ENCODE measurements around the gene PDE4D.

Gene PDE4D

DNA sequence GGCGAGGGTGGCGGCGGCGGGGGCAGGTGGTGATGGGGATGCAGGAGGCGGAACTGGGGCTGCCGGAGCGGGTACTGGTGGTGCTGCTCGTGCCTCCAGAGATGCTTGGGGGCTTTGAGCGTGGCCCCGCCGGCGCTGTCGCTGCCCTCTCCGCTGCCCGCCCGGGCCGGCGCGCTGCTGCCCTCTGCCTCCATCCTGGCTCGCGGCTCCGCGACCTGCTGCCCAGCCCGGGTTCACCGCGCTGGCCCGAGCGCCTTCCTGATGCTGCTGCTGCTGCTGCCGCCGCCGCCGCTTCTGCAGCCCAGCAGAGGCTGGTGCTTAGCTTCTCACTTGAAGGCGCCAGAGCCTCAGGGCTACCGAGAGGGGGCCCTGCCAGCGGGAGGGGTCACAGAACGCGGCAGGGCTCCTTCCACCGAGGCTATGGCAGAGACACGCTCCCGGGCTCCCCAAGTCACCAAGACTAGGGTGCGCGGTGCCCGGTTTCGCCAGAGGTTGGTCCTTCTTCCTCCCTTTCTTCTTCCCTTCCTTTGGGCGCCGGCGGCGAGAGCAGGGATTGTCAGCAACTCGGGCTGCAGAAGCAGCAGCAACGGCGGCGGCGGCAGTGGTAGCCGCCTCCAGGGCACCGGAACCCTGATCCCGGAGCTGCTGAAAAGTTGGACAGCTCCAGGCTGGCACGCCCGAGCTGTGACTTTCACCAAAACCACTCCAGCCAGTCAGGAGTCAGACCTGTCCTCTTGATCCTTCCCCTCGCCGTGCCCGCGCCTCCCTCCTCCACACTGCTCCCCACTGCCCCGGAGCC lies at the start of gene PDE4D:
TSS of gene PDE4D (minus strand) at position 298 of the 799 bp plus-strand sequence.
- DNase-seq: no peak

DNA sequence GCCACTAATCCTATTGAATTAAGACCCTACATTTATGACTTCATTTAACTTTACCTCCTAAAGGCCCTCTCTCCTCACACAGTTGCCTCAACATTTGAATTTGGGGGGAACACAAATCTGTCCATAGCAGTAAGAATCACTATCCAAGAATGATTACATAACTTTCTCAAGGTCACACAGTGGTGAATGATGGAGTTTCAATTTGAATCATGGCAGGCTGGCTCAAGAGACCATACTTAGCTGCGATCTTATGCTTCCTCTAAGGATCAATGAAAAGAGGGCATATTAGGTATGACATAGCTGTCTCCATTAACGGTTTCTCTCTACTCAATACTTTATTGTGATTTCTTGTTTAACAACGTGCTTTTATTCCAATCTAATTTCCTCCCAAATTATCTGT lies 44.1 kb upstream of the PDE4D start:
- no peak for DNase-seq

DNA sequence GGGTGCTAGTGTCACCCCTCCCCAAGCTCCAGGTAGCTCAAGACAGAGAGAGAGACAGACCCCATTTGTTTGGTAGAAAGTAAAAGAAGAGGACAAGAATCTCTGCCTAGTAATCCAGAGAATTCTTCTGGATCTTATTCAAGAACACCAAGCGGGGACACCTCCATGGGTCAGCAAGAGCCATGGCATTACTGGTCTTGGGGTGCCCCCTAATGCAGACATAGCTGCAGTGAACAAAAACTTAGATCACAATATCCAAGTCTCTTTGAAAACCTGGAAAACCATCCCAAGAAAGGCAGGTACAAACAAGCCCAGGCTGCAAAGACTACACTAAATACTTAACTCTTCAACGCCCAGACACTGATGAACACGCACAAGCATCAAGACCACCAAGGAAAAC lies 29.9 kb upstream of the PDE4D start:
- DNase-seq: no peak

DNA sequence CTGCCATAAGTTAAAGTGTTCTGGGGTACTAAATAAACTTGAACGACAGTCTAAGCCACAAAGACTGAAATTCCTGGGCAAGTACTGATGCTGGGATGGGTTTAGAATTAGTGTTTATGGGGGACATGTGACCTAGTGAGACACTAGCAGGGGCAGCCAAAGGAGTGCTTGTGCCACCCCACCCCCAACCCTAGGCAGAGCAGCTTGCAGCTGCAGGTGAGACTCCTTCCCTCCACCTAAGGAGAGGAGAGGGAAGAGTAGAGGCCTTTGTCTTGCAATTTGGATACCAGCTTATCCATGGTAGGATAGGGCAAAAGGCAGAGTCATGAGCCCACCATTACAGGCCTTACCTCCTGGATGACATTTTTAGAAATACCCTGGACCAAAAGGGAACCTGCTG lies 28.7 kb upstream of the PDE4D start:
- DNase-seq: no peak

DNA sequence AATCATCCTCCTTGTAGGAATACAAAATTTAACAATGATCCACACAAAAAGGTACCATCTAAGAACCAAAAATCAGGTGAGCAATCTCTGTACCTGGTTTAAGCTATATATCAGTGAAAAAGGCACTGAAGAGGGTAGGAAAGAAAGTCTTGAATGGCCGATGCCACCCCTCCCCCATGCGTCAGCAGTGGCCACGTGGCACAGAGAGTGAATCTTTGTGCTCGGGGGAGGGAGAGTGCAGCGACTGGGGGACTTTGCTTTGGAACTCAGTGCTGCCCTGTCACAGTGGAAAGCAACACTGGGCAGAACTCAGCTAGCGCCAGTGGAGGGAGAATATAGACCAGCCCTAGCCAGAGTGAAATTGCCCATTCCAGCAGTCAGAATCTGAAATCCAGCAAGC lies 28.3 kb upstream of the PDE4D start:
- no peak for DNase-seq

DNA sequence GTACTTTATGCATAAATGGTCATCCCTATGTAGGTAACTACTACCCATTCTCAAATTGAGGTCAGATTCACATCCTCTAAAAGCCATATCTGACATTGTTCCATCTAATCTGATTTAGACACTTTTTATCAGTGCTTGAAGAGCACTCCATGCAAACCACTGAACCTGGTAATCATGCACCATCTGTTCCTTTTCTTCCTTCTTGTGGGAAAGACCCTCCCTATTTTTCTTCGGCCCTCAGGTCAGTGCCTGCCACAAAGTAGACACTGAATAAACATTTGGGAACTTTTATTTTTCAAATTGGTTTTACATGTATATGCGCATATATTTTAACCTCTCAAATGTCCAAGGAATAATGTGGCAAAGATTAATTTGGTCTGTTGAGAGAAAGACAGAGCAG lies 26.0 kb upstream of the PDE4D start:
- no peak for DNase-seq

DNA sequence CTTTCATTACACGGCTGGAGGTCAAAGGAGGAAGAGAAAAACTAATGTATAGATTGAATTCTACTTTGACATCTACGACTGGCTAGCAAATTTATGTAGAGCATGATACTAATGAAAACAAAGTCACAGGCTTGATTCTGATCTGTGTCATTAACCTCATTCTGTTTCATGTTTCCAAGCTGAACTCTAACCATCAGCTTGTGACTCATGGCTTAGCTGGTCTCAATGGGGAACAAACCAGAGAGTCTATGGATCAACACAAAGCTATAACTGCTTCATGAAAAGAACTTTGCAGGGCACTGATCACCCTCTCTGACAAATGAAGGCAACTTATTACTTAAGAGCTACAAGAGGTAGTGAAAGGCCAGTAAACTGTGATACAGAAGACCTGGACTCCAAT lies 23.6 kb upstream of the PDE4D start:
- no peak for DNase-seq

DNA sequence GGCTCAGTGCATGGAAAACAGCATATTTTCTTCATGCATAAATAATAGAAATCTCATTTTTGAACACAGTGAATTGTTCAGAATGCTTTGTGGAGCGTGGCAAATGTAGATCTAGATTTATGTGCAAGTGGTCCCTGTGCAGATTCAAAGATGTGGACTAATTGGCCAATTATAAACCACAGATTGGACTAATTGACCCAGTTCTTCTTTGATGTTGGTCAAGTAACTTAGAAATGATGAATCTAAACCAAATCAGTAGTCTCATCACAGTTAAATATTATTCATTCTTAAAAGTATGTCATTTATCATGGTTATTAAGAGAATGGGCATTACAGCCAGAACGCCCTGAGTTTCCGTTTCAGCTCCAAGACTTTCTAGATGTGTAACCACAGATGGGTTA lies 11.7 kb upstream of the PDE4D start:
- DNase-seq: no peak

DNA sequence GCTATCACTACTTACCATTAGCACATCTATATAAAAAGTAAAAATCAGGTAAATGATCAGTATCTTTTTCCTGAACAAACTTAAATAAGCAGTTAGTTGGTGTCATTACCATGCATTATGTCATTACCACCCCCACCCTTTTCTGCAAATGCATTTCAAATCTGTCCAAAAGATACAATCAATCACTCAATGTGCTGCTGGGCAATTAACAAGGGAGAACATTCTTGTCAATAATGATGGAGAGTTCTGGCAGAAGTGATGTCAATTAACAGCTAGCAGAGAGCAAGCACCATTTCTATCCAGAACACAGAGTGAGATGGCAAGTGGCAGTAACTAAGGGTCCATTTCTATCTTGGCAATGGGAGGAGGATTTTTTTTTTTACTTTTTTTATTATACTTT lies 3.5 kb upstream of the PDE4D start:
- no peak for DNase-seq

DNA sequence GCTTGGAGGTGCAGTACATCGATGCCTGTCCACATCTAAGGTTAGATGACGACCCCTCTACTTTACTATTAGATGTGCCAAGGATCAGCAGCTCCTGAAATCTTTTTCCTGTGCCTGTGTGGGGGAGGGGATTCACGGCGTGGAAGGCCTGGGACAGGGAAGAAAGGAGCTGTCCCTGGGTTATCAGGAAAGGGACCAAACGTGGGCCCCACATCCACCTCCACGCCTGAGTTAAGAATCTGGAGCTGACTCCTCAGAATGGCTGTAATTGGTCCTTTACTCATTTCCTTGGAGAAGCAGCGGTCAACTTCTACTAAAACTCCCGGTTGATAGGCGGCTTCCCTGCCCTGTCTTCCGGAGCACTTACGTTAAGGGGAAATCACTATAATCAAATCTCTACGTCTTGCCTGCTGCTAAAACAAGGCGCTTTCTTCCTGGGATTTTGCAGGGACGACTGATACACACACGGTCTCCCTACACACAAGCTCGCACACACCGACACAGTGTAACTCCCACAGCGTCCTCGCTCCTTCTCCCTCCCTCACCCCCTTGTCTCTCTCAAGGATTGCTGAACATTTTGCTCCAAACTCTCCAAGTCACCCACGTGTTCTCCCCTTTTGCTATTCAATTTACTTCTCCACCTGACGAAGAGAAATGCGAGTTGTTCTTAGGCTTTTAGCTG lies 1.4 kb downstream of the PDE4D start:
- no peak for DNase-seq

DNA sequence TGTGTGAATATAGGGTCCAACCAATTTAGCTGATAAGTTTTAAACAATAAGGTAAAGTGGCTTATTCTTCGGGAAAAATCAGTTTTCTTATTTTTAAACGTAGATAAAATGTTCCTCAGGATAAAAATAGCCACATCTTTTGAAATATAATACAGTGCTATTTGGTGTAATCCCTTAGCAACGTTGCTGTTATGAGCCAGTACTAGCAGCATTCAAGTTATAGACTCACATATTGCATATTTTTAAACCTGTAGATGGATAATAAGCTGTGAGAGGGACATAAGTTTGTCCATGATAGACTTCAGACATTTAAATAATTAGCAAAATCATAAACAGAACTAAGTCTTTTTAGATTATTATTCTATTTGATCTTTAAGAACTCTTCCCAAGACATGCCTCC lies 6.3 kb downstream of the PDE4D start:
- DNase-seq: no peak

DNA sequence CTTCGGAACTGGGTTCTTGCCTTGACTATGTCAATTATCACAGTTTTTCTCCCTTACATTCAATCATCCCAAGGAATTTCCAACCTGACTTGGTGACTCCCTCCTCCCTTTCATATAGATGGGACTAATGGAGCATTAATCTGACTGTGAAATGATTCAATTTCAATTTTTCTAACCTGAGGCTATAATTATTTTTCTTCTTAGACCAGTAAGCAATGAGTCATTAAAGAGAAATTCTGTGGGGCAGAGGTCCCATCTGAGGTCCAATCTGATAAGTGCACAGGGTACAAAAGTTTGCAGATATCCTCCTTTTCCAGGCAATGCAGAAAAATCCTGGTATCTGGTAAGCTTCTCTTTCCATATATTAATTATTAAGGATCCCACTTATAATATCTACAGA lies 18.9 kb downstream of the PDE4D start:
- DNase-seq: no peak

DNA sequence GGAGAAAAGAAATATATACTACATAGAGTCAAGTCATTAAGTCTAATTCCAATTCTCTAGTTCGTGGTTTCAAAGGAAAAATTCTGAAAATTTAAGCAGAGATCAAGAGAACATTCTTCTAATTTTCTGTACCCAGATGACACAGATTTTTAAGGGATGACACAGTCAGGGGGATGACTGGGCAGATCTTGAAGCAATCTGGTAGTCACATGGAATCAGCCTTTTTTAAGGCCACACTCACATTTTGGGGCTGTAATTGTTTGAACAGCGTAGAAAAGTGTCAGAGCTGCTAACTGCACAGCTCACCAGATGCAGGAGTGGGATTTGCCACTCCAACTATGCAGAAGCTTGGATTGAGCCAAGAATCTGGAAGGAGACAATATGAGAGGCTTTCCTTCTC lies 20.4 kb downstream of the PDE4D start:
- no peak for DNase-seq

DNA sequence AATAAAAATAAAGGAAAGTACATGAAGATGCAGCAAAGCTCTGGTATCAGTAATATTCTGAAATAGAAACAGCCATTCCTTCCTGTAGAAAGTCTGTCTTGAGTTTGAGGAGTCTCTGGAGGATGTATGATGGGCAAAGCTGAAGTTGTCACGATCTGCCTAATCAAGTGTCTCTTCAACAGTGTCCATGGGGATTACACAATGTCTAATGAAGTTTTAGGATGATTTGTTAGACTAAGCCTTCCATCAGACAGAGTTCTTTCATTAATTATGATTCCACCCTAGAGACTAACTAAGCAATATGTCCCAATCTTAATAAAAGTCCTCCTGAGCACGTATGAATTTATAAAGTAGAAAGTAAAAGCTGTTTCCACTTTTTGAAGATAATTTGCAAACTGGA lies 26.9 kb downstream of the PDE4D start:
- DNase-seq: no peak

DNA sequence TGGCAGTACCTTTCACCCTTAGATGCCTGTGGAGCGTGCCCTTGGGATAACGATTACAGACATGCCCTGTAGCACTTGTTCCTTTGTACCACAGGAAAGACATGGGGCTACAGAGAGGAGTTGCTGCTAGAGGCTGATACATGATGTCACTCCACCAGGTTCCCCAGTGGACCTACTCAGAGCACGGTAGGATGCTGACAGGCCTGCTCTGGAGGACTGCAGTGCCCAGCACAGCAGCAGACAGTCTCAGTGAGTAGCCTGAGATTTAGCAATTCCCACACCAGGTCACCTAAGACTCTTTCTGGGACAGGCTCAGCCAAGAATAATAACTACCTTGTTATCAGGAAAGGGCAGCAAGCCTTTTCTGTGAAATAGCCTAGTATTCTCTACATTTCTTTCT lies 28.8 kb downstream of the PDE4D start:
- no peak for DNase-seq

DNA sequence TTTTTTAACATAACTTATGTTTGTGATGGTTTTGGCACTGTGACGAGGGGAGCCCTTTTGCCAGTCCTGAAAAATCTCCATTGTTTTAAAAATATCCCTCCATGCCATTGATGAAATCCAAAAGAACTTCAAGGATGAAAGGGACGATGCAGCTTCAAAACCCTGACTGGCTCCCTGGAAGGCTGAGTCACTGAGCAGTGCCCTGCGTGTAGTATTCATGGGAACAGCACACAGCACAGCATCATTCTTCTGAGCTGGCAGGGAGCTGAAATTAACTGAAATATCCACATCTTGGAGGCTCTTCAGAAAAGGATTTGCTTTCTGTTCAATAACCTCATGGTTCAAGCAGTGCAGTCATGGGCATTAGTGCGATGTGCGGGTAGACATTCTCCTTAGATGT lies 29.7 kb downstream of the PDE4D start:
- no peak for DNase-seq

DNA sequence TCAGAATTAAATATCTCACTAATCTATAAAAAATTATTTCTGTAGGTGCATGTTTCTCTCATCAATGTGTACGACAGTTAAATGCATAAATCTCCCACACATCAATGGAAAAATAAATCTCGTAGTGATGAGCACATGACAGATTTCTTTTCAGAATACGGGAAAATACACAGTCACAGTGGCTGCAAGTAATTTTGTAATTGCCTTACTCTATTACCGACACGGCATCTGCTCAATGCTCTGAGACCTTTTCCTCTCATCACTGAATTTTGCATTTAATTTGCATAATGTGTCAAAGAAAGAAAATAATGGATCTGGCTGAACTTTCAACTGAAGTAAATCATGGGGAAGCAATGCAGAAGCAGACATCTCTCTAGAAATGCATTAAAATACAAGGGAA lies 37.2 kb downstream of the PDE4D start:
- DNase-seq: peak; percentile 75

DNA sequence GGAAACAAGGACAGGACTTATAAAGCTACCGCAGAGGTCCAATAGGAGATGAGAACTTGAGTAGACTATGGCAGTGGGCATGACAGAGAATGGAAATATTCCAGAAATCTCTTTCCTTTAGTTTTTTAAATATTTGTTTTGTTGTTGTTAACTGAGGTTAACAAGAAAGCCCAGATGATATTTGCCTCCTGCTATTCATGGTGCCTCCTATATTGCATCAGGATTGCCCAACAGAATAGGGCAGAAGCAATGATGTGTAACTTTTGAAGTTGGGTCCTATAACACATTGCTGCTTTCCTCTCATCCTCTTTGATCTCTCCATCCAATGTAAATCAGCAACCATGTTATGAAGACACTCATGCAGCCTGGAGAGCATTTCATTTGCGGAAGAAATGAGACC lies 42.8 kb downstream of the PDE4D start:
- DNase-seq: no peak

DNA sequence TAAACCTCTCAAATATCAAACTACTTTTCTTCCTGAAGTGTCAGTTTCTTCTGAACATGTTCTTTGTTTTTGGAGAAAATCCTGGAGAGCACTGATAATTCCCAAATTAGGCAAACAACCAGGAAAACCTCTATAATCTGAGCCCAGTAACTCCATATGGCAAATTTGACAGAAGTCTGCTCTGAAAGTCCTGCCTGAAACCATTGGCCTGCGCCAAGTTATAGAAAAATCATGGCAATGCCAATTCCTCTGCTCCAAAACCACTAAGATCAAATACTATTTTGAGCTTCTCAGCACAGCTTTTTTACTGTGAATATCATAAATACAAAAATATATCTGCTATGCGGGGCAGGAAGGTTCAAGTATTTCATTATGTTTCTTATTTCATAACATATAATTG lies 45.9 kb downstream of the PDE4D start:
- DNase-seq: no peak

DNA sequence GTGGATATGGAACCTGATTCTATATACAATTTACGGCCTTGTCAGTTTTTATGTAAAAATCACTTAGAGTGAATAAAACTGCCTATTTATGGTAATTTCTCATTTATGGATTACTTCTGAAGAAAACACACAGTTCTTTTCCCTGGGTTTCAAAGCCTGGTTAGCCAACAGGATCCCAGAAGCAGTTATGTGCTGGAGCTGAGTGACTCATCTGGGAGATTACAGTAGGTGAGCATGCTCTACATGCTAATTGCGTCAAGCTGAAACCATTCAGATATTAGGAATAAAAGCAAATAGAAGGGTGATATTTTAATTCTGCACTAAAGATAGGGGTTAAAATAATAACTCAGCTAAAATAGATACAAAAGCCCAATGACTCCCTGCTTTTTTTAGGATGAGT lies 47.8 kb downstream of the PDE4D start:
- DNase-seq: no peak

DNA sequence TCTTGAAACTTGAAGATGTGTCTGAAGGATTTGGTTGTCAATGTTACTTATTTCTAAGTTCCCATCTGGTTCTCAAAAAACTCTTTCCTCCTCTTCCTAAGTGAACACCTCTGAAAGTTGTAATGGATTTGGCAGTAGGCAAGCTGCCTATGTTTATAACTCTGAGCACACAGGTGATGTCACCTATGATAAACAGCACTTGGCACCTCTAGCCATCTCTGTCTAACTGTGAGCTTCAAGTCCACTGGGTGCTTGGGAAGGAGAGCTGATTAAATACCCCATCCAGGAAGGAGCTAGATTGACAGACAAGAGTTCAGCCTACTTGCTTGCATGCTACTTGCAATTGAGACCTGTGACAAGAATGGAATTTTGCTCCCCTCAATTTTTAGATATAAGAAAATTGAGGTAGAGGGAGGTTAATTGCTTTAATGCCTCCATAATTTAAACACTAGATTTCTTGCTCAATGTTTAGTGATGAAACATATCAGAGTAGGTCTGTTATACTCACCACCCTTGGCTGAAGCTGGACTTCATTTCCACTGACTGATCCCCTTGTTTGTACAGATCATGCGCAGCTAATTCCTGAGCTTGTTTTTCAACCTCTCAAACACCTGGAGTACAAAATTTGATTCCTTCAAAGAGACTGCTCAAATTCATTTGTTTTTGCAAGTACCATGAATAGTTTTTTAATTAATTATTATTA lies 49.9 kb downstream of the PDE4D start:
- no peak for DNase-seq

DNA sequence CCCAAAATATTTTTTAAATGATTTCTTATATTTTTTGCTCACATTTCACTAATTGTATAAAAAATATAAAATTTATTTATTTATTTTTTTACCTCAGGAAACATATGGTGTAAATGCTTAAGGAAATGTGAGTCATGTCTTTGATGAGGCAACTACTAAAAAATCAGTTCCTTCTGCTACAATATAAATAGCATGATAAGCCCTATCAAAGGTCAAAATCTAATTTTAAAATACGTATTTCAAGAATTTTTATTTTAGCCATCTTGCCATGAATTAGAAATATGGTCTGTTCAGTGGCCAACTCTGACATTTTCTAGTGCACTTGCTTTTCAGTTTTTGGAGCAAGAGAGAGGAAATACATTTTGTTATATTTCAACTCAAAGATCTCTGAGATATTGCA lies 50.5 kb downstream of the PDE4D start:
- DNase-seq: no peak

DNA sequence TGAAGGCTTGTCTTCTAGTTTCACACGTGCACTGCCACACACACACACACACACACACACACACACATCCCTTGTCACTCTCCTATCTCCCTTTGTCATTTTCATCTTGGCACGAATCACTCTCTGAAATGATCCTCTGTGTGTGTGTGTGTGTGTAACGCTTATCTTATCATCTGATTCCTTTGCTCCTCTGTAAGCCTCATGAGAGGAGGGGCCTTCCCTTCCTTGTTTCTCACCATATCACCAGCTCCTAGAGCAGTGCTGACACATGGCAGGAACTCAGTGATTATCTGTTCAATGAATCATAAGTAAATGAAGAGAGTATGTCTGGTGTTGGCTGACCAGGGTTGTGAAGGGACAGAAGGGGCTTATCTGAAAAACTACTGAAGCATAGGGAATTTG lies 53.3 kb downstream of the PDE4D start:
- DNase-seq: no peak

DNA sequence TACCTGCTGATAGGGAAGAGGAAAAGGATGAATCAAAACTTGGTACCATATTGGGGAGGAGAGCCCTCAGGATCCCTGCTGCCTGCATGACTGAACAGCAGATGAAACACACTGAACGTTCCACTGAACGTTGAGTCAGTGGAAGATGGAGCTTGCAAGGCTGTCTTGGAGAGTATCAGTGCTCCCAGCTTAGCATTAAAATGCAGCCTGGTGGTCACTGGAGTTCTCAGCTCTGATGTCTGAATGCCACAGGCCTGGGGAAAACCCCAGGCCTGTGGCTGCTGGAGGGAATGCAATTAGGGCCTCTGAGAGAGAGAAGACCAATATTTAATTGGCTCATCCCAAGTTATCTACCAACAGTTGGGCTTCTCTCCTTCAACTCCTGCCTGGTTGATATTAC lies 54.5 kb downstream of the PDE4D start:
- DNase-seq: no peak
